ENCODE measurements around the gene CRHR2.

CRHR2 gene

GRCh38 chr7:30647589-30648364 lies 34.5 kb downstream of the CRHR2 start:
- Histone ChIP-seq H3K4me3 (replicated peaks; ENCODE audit: insufficient read depth, low read length) (no peak overlapping the region), H3K27me3 (ENCODE audit: insufficient read depth, poor library complexity, severe bottlenecking) (no peaks in the 10 kb centered on the region), H3K27ac (replicated peaks) (no peak overlapping the region)
- DNase-seq (ENCODE audit: low read depth in 1 of 2, low spot score in 1 of 2): no peak
- TF ChIP-seq, protein P1, sequence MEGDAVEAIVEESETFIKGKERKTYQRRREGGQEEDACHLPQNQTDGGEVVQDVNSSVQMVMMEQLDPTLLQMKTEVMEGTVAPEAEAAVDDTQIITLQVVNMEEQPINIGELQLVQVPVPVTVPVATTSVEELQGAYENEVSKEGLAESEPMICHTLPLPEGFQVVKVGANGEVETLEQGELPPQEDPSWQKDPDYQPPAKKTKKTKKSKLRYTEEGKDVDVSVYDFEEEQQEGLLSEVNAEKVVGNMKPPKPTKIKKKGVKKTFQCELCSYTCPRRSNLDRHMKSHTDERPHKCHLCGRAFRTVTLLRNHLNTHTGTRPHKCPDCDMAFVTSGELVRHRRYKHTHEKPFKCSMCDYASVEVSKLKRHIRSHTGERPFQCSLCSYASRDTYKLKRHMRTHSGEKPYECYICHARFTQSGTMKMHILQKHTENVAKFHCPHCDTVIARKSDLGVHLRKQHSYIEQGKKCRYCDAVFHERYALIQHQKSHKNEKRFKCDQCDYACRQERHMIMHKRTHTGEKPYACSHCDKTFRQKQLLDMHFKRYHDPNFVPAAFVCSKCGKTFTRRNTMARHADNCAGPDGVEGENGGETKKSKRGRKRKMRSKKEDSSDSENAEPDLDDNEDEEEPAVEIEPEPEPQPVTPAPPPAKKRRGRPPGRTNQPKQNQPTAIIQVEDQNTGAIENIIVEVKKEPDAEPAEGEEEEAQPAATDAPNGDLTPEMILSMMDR (IDR thresholded peaks at IDR 0.05; ENCODE audit: insufficient read depth, low read length): no peak
- TF ChIP-seq POLR2AphosphoS5 (IDR thresholded peaks at IDR 0.05; ENCODE audit: low read depth): no peak
- no peak for TF ChIP-seq GABPA (IDR thresholded peaks at IDR 0.05; ENCODE audit: low read depth)
- TF ChIP-seq, protein P2, sequence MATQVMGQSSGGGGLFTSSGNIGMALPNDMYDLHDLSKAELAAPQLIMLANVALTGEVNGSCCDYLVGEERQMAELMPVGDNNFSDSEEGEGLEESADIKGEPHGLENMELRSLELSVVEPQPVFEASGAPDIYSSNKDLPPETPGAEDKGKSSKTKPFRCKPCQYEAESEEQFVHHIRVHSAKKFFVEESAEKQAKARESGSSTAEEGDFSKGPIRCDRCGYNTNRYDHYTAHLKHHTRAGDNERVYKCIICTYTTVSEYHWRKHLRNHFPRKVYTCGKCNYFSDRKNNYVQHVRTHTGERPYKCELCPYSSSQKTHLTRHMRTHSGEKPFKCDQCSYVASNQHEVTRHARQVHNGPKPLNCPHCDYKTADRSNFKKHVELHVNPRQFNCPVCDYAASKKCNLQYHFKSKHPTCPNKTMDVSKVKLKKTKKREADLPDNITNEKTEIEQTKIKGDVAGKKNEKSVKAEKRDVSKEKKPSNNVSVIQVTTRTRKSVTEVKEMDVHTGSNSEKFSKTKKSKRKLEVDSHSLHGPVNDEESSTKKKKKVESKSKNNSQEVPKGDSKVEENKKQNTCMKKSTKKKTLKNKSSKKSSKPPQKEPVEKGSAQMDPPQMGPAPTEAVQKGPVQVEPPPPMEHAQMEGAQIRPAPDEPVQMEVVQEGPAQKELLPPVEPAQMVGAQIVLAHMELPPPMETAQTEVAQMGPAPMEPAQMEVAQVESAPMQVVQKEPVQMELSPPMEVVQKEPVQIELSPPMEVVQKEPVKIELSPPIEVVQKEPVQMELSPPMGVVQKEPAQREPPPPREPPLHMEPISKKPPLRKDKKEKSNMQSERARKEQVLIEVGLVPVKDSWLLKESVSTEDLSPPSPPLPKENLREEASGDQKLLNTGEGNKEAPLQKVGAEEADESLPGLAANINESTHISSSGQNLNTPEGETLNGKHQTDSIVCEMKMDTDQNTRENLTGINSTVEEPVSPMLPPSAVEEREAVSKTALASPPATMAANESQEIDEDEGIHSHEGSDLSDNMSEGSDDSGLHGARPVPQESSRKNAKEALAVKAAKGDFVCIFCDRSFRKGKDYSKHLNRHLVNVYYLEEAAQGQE (IDR thresholded peaks at IDR 0.05; ENCODE audit: insufficient replicate concordance, low read depth): no peak
- no peak for TF ChIP-seq SPI1 (IDR thresholded peaks at IDR 0.05; ENCODE audit: borderline replicate concordance, low read depth)

GRCh38 chr7:30646154-30646553 lies 36.1 kb downstream of the CRHR2 start:
- DNase-seq (ENCODE audit: low read depth in 1 of 2, low spot score in 1 of 2): no peak
- H3K4me3 ChIP-seq (replicated peaks; ENCODE audit: insufficient read depth, low read length): no peak overlapping the region
- no peaks in the 10 kb centered on the region for H3K27me3 ChIP-seq (ENCODE audit: insufficient read depth, poor library complexity, severe bottlenecking)
- no peak overlapping the region for H3K27ac ChIP-seq (replicated peaks)
- TF ChIP-seq, protein P2 (IDR thresholded peaks at IDR 0.05; ENCODE audit: insufficient replicate concordance, low read depth): no peak
- TF ChIP-seq GABPA (IDR thresholded peaks at IDR 0.05; ENCODE audit: low read depth): no peak
- TF ChIP-seq, protein P1 (IDR thresholded peaks at IDR 0.05; ENCODE audit: insufficient read depth, low read length): no peak
- TF ChIP-seq SPI1 (IDR thresholded peaks at IDR 0.05; ENCODE audit: borderline replicate concordance, low read depth): no peak
- no peak for TF ChIP-seq POLR2AphosphoS5 (IDR thresholded peaks at IDR 0.05; ENCODE audit: low read depth)

DNA sequence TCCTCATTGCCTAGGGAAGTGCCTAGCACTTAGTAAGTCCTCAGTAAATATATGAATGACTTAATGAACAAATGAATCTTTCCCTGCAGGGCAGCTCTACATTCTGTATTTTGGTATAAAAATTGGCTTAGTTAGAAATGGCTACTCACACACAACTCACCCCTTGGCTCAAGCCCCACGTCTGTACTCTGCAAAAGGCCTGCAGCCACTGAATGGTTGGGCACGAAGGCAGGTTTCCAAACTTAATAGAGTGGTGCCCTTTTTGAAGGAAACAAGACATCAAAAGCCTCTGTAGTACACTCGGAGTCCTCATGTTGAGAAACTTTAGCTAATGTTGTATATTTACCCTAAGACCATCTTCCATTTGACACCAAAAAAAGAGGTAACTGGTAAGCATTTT lies 36.6 kb downstream of the CRHR2 start:
- no peak for DNase-seq (ENCODE audit: low read depth in 1 of 2, low spot score in 1 of 2)
- Histone ChIP-seq H3K27me3 (ENCODE audit: insufficient read depth, poor library complexity, severe bottlenecking) (no peaks in the 10 kb centered on the region), H3K4me3 (replicated peaks; ENCODE audit: insufficient read depth, low read length) (no peak overlapping the region), H3K27ac (replicated peaks) (no peak overlapping the region)
- no peak for TF ChIP-seq GABPA (IDR thresholded peaks at IDR 0.05; ENCODE audit: low read depth)
- TF ChIP-seq, protein P1 (IDR thresholded peaks at IDR 0.05; ENCODE audit: insufficient read depth, low read length): no peak
- TF ChIP-seq SPI1 (IDR thresholded peaks at IDR 0.05; ENCODE audit: borderline replicate concordance, low read depth): no peak

All from HL-60 (cell line).